Right lobe of liver (tissue), 6 donors: ENCODE data around the gene DGKI. TPM values are rescaled to one million over a fixed set of nuclear protein-coding genes. Genes with fewer than 3 reads are reported as not detected.

Source experiments
- ATAC-seq, 4 donors: fragments of 200-7000 bp; cut with Tn5 transposase; one replicate each; pipeline ENCODE4 v1.9.1; 2020; ENCODE audit warnings: mild to moderate bottlenecking in 4 of 4, moderate library complexity in 4 of 4
- DNase-seq, 3 donors: peaks; one replicate each; pipeline ENCODE4 v3.0.0-alpha.2; 2020
- H3K27ac ChIP-seq, 3 donors: fragments of 200-600 bp; one replicate each; pipeline ENCODE4 v1.8.0; 2022
- H3K27me3 ChIP-seq, 2 donors: fragments of 200-600 bp; one replicate each; pipeline ENCODE4 v1.8.0; 2022
- H3K36me3 ChIP-seq, 4 donors: fragments of 200-600 bp; sonication (generic) in 1 of 4; one replicate each; pipeline versions ENCODE4 v1.5.1 to v1.8.0; 2017 to 2022; ENCODE audit warnings: control low read depth in 1 of 4
- H3K4me1 ChIP-seq, 4 donors: fragments of 200-600 bp; sonication (generic) in 1 of 4; one replicate each; pipeline versions ENCODE4 v1.5.1 to v1.8.0; 2017 to 2022; ENCODE audit warnings: control low read depth in 1 of 4
- H3K4me3 ChIP-seq, 3 donors: fragments of 200-600 bp; one replicate each; pipeline ENCODE4 v1.8.0; 2022
- H3K9me3 ChIP-seq, 4 donors: fragments of 200-600 bp; sonication (generic) in 1 of 4; one replicate each; pipeline versions ENCODE4 v1.5.1 to v1.8.0; 2017 to 2022; ENCODE audit warnings: control low read depth in 1 of 4
- CTCF ChIP-seq, 4 donors: fragments of 200-600 bp in 3 of 4; fragments of 450-650 bp in 1 of 4; IDR thresholded peaks; one replicate each; pipeline versions ENCODE4 v1.5.1 to v1.8.0; 2016 to 2022; ENCODE audit warnings: antibody characterized with exemption in 4 of 4, mild to moderate bottlenecking in 2 of 4
- POLR2A ChIP-seq: fragments of 450-650 bp; IDR thresholded peaks from one replicate; pipeline ENCODE4 v1.6.1; 2017; ENCODE audit warnings: antibody characterized with exemption, mild to moderate bottlenecking
- WGBS: methylation state at CpG from one replicate; pipeline ENCODE4 v1.1.6; 2018; ENCODE audit warnings: low coverage, low lambda C conversion rate; ENCODE audit not compliant: insufficient coverage; ENCODE audit errors: missing lambda C conversion rate; 5-methylcytosine and 5-hydroxymethylcytosine counted together
- intact Hi-C, 2 donors: fragments of 100-400 bp; cut with DNase I; formaldehyde crosslinking; loops; one replicate each; pipeline versions ENCODE4 v1.11.2 to v1.14.1; 2022
- total RNA-seq, 6 experiments: library from RNA; depleted of rRNA in 2 of 6; stranded (reverse); fragments of >200 nt in 2 of 6; fragmentation: NEBNext Ultra II Directional in 3 of 6; extraction: Animal tissue kit (Norgen Biotek cat#: 25700) in 3 of 6; gene quantifications; one replicate each; pipeline versions ENCODE4 v1.1.0 to v1.2.4, GENCODE V29; 2016 to 2023
- donor health status: DM: no; HTN: yes; CAD: no.
- donor health status: DM: no; HTN: no; CAD: no.
- donor health status: DM: no; HTN: no; CAD: no.
- donor health status: DM: no; HTN: yes; CAD: no.
- donor health status: DM: no; HTN: yes; CAD: no.

DGKI gene
- total RNA-seq, 6 experiments from 2014 or later: 0.05 to 0.35 (median 0.06) TPM; not detected in 1

- no peak for ATAC-seq
- Histone ChIP-seq H3K36me3 (no peaks in the 10 kb centered on the region), H3K9me3 (no peaks in the 10 kb centered on the region), H3K4me1 (no peaks in the 10 kb centered on the region), H3K4me3 (no peak overlapping the region), H3K27me3 (no peaks in the 10 kb centered on the region), H3K27ac (no peak overlapping the region)
- intact Hi-C loops: no loop called here
- WGBS: 81% methylated on average over 3 of the region's 3 CpGs
- DNase-seq: no peak
- TF ChIP-seq CTCF (IDR thresholded peaks at IDR 0.05) (no peak), POLR2A (no peak)
Measured at GRCh38 chr7:137647905-137648565, 198.7 kb downstream of the DGKI start.

DNA sequence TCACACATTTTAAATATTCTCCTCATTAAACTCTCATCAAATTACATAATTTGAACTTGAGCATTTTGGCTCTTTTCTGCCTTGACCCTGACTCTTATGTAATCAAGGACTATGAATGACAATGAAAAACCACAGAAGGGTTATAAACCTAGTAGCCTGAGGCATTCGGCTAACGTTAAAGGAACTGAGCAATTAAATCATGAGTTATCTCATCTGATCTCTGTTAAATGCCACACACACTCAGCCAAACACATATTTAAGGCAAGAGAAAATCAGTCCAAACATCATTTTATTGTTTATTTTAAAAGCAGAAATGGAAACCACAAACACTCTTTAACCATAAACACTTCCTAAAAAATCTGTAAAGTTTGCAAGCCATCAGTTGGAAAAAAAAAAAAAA is 204.3 kb downstream of the DGKI start:
- Histone ChIP-seq H3K27me3 (no peaks in the 10 kb centered on the region), H3K4me3 (no peak overlapping the region), H3K36me3 (no peaks in the 10 kb centered on the region), H3K9me3 (no peaks in the 10 kb centered on the region), H3K27ac (no peak overlapping the region), H3K4me1 (no peaks in the 10 kb centered on the region)
- TF ChIP-seq CTCF (IDR thresholded peaks at IDR 0.05): no peak
- no peak for TF ChIP-seq POLR2A
- WGBS: 43% methylated on average over 2 of the region's 2 CpGs
- DNase-seq (no peak), ATAC-seq (no peak)
- intact Hi-C loops: no loop called here

GRCh38 chr7:137642031-137642430 is 204.7 kb downstream of the DGKI start:
- no peaks in the 10 kb centered on the region for H3K4me1 ChIP-seq
- no peaks in the 10 kb centered on the region for H3K9me3 ChIP-seq
- no peak overlapping the region for H3K27ac ChIP-seq
- no peaks in the 10 kb centered on the region for H3K36me3 ChIP-seq
- ATAC-seq (no peak), DNase-seq (no peak)
- intact Hi-C loops: no loop called here
- no peak for TF ChIP-seq POLR2A
- no peak for TF ChIP-seq CTCF (IDR thresholded peaks at IDR 0.05)
- H3K27me3 ChIP-seq: no peaks in the 10 kb centered on the region
- no peak overlapping the region for H3K4me3 ChIP-seq

DNA sequence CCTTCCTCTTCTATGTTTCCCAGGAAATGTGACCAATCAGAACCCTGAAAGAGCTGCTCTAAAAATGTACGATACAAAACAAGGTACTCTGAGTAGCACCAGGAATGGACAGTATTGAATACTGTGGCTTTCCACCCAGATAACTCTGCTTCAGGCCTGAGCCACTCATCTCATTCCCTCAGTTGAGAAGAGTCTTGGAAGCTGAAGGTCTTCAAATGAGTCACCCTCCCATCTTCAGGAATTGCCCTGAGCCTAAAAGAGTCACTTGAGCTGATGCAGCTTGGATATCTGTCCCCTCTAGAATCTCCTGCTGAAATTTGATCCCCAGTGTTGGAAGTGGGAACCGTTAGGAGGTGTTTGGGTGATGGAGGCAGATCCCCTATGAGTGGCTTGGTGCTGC is 210.4 kb downstream of the DGKI start:
- Histone ChIP-seq H3K27ac (no peak overlapping the region), H3K4me1 (no peaks in the 10 kb centered on the region), H3K27me3 (no peaks in the 10 kb centered on the region), H3K4me3 (no peak overlapping the region), H3K36me3 (no peaks in the 10 kb centered on the region), H3K9me3 (no peaks in the 10 kb centered on the region)
- intact Hi-C loops: no loop called here
- TF ChIP-seq POLR2A (no peak), CTCF (IDR thresholded peaks at IDR 0.05) (no peak)
- ATAC-seq (no peak), DNase-seq (no peak)
- 68% methylated on average over 2 of the region's 2 CpGs for whole genome bisulfite sequencing

DNA sequence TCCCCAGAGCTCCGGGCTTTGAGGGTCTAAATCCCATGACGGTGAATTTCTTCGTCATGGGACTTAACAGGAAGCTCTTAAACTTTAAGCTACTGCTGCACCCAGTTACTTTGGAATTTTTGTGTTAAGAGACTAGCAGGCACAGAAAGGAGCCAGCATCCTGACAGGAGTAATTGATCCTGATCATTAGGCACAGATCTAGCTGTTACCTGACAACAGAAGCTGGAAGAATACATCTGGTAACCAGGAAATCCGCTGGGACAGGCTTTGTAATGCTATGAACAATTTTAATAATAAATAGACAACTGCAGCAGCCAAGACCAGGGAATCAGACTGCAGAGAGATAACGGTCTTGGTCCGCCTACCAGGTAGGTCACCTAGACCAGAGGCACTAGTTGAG is 210.9 kb downstream of the DGKI start:
- Histone ChIP-seq H3K36me3 (no peaks in the 10 kb centered on the region), H3K4me3 (no peak overlapping the region), H3K9me3 (no peaks in the 10 kb centered on the region), H3K27me3 (no peaks in the 10 kb centered on the region), H3K27ac (no peak overlapping the region), H3K4me1 (no peaks in the 10 kb centered on the region)
- WGBS: 65% methylated on average over 4 of the region's 6 CpGs
- TF ChIP-seq POLR2A (no peak), CTCF (IDR thresholded peaks at IDR 0.05) (no peak)
- intact Hi-C loops: no loop called here
- DNase-seq (no peak), ATAC-seq (no peak)
